ENCODE results near the gene SEC61B. TPM values are rescaled to one million over a fixed set of nuclear protein-coding genes. Genes with fewer than 3 reads are reported as not detected.
"Not testable (repeated sequence)": the region's sequence is repeated elsewhere in the genome, so short reads cannot be mapped to it uniquely, and the experiment has no call there.

The SEC61B gene
- total RNA-seq, 1 donor from 2014 or later = 230 TPM

DNA sequence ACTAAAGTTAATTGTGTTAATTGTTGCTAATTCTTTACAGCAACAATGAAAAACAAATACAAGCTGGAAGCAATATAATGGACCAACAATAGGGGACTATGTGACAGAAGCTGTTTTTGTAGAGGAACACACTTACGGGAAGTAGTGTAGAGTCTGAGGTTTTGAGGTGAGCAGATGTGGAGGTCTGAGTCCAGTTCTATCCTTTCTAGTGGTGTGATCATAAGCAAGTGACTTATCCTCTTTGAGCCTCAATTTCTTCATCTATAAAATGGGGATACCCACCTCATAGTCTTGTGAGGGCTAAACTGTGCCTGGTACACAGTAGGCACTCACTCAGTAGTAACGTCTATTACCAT is 28.6 kb upstream of the SEC61B start:
- TF ChIP-seq CTCF (IDR thresholded peaks at IDR 0.05; ENCODE audit: insufficient read depth, low read length, poor library complexity, severe bottlenecking) = no peak
- Histone ChIP-seq H3K27me3 (ENCODE audit: control insufficient read depth, insufficient read depth, low read length) (peaks cover 6% of the 10 kb centered on the region), H3K36me3 (ENCODE audit: control insufficient read depth, insufficient read depth, low read length) (no peaks in the 10 kb centered on the region), H3K4me3 (ENCODE audit: low read depth, low read length) (no peak overlapping the region)
- no peak for DNase-seq (ENCODE audit: low read depth)

DNA sequence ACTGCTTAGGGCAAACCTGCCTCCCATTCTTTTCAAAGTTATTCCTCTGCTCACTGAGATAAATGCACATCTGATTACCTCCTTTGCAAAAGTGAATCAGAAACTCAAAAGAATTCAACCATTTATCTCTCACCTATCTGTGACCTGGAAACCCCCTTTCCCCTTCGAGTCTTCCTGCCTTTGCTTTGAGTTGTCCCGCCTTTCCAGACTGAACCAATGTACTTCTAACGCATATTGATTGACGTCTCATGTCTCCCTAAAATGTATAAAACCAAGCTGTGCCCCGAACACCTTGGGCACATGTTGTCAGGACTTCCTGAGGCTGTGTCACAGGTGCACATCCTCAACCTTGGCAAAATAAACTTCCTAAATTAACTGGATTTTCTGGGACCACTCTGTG is 25.6 kb upstream of the SEC61B start:
- not testable (repeated sequence) for H3K4me3 ChIP-seq (ENCODE audit: low read depth, low read length); DNase-seq (ENCODE audit: low read depth); H3K36me3 ChIP-seq (ENCODE audit: control insufficient read depth, insufficient read depth, low read length); H3K27me3 ChIP-seq (ENCODE audit: control insufficient read depth, insufficient read depth, low read length)

- no peak for DNase-seq (ENCODE audit: low read depth)
- peaks cover 6% of the 10 kb centered on the region for H3K27me3 ChIP-seq (ENCODE audit: control insufficient read depth, insufficient read depth, low read length)
- no peak for TF ChIP-seq CTCF (IDR thresholded peaks at IDR 0.05; ENCODE audit: insufficient read depth, low read length, poor library complexity, severe bottlenecking)
- H3K36me3 ChIP-seq (ENCODE audit: control insufficient read depth, insufficient read depth, low read length) = no peaks in the 10 kb centered on the region
- no peak overlapping the region for H3K4me3 ChIP-seq (ENCODE audit: low read depth, low read length)
Measured at GRCh38 chr9:99197124-99197630, 24.9 kb upstream of the SEC61B start.

- TF ChIP-seq CTCF (IDR thresholded peaks at IDR 0.05; ENCODE audit: insufficient read depth, low read length, poor library complexity, severe bottlenecking) = no peak
- Histone ChIP-seq H3K27me3 (ENCODE audit: control insufficient read depth, insufficient read depth, low read length) (peaks cover 6% of the 10 kb centered on the region), H3K4me3 (ENCODE audit: low read depth, low read length) (no peak overlapping the region), H3K36me3 (ENCODE audit: control insufficient read depth, insufficient read depth, low read length) (no peaks in the 10 kb centered on the region)
- DNase-seq (ENCODE audit: low read depth) = no peak
Measured at GRCh38 chr9:99197987-99198386, 24.1 kb upstream of the SEC61B start.

GRCh38 chr9:99199938-99200539 is 22.0 kb upstream of the SEC61B start:
- Histone ChIP-seq H3K36me3 (ENCODE audit: control insufficient read depth, insufficient read depth, low read length) (no peaks in the 10 kb centered on the region), H3K4me3 (ENCODE audit: low read depth, low read length) (no peak overlapping the region), H3K27me3 (ENCODE audit: control insufficient read depth, insufficient read depth, low read length) (peaks cover 4% of the 10 kb centered on the region)
- no peak for DNase-seq (ENCODE audit: low read depth)
- no peak for TF ChIP-seq CTCF (IDR thresholded peaks at IDR 0.05; ENCODE audit: insufficient read depth, low read length, poor library complexity, severe bottlenecking)

- Histone ChIP-seq H3K27me3 (ENCODE audit: control insufficient read depth, insufficient read depth, low read length) (peaks cover 4% of the 10 kb centered on the region), H3K4me3 (ENCODE audit: low read depth, low read length) (no peak overlapping the region), H3K36me3 (ENCODE audit: control insufficient read depth, insufficient read depth, low read length) (no peaks in the 10 kb centered on the region)
- TF ChIP-seq CTCF (IDR thresholded peaks at IDR 0.05; ENCODE audit: insufficient read depth, low read length, poor library complexity, severe bottlenecking) = no peak
- no peak for DNase-seq (ENCODE audit: low read depth)
Measured at GRCh38 chr9:99201603-99202002, 20.5 kb upstream of the SEC61B start.

Data from kidney epithelial cell (primary cell).